HUES48 (cell line): ENCODE data around the gene RAD51B.
"Not testable (repeated sequence)": the region's sequence is repeated elsewhere in the genome, so short reads cannot be mapped to it uniquely, and the experiment has no call there.

Source experiments
- H3K27ac ChIP-seq: one replicate; pipeline ENCODE4 v1.7.0; 2013; ENCODE audit warnings: low read depth, low read length, inconsistent platforms
- H3K27me3 ChIP-seq: 2 replicates; pipeline ENCODE4 v1.6.1; 2013; ENCODE audit warnings: mild to moderate bottlenecking, low read length; ENCODE audit not compliant: control insufficient read depth, insufficient read depth
- H3K36me3 ChIP-seq: 2 replicates; pipeline ENCODE4 v1.6.1; 2013; ENCODE audit warnings: low read length; ENCODE audit not compliant: control insufficient read depth, insufficient read depth
- H3K4me1 ChIP-seq: 2 replicates; pipeline ENCODE4 v1.6.1; 2013; ENCODE audit warnings: mild to moderate bottlenecking, low read length; ENCODE audit not compliant: control insufficient read depth, insufficient read depth
- H3K4me3 ChIP-seq: 2 replicates; pipeline ENCODE4 v1.5.1; 2013; ENCODE audit warnings: mild to moderate bottlenecking, low read depth, low read length
- H3K9ac ChIP-seq: 2 replicates; pipeline ENCODE4 v1.6.1; 2013; ENCODE audit warnings: mild to moderate bottlenecking, low read depth, low read length, moderate library complexity
- H3K9me3 ChIP-seq: 2 replicates; pipeline ENCODE4 v1.6.1; 2013; ENCODE audit warnings: low read length; ENCODE audit not compliant: control insufficient read depth, insufficient read depth

Gene RAD51B

DNA sequence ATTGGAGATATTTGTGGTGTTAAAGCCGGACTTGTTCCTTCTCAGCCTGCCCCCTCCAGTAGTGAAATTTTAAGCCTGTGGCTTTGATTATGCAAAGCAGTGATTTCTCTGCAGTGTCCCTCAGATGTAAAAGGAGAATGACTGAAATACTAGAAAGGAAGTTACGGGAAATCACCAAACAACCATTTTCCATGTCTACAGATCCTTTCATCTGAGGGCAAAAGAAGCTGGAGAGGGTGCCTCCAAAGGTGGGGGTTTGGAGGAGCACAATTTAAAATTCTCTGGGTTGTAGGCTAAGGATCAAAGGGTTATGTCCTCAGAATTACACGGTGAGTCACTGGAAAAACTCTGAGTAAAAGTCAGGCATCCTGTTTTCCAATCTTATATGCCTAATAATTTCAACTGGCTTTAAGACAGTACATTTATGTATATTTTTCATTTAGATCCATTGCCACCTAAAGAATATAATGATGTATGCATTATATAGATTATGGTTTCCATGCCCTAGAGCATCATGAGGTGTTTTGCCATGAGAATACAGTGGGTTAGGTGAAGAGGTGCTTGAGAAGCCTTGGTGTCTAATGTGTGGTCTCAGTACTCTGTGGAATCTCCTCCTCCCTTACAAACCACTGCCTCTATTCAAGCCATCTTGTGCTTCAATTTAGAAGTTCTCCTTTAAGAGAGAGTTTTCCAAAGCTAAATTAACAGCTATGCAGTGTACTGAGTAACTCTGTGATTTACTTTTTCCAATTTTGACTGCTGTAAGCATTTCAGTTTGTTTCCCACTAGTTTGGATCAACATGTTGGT, 362.1 kb downstream of the RAD51B start:
- H3K36me3 ChIP-seq = no peaks in the 10 kb centered on the region
- H3K9ac ChIP-seq = no peak overlapping the region
- no peaks in the 10 kb centered on the region for H3K27me3 ChIP-seq
- no peak overlapping the region for H3K4me3 ChIP-seq
- no peaks in the 10 kb centered on the region for H3K9me3 ChIP-seq
- no peak overlapping the region for H3K27ac ChIP-seq
- H3K4me1 ChIP-seq = peaks cover 24% of the 10 kb centered on the region

GRCh38 chr14:68182492-68182891, 362.9 kb downstream of the RAD51B start:
- Histone ChIP-seq H3K9me3 (no peaks in the 10 kb centered on the region), H3K27me3 (no peaks in the 10 kb centered on the region), H3K9ac (no peak overlapping the region), H3K4me3 (no peak overlapping the region), H3K4me1 (peaks cover 24% of the 10 kb centered on the region), H3K36me3 (no peaks in the 10 kb centered on the region), H3K27ac (no peak overlapping the region)

DNA sequence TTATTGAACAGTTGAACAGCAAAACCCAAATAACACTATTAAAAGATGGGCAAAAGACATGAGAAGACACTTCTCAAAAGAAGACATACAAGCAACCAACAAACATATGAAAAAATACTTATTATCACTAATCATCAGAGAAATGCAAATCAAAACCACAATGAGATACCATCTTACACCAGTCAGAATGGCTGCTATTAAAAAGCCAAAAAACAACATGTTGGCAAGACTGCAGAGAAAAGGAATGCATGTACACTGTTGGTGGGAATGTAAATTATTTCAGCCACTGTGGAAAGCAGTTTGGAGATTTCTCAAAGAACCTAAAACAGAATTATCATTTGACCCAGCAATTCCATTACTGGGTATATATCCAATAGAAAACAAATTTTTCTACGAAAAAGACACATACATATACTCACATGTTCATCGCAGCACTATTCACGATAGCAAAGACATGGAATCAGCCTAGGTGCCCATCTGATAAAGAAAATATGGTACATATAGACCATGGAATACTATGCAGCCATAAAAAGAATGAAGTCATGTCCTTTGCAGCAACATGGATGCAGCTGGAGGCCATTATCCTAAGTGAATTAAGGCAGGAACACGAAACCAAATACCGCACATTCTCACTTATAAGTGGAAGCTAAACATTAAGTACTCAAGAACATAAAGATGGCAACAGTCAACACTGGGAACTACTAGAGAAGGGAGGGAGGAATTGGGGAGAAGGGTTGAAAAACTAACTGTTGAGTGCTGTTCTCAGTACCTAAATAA, 367.1 kb downstream of the RAD51B start:
- H3K36me3 ChIP-seq, H3K9ac ChIP-seq, H3K27ac ChIP-seq, H3K9me3 ChIP-seq, H3K27me3 ChIP-seq, H3K4me1 ChIP-seq, H3K4me3 ChIP-seq: not testable (repeated sequence)

GRCh38 chr14:68188174-68188573, 368.6 kb downstream of the RAD51B start:
- no peak overlapping the region for H3K27ac ChIP-seq
- H3K9me3 ChIP-seq = no peaks in the 10 kb centered on the region
- peaks cover 9% of the 10 kb centered on the region for H3K4me1 ChIP-seq

GRCh38 chr14:68190032-68190431, 370.5 kb downstream of the RAD51B start:
- Histone ChIP-seq H3K36me3 (no peaks in the 10 kb centered on the region), H3K4me1 (peaks cover 26% of the 10 kb centered on the region), H3K27me3 (no peaks in the 10 kb centered on the region), H3K9me3 (no peaks in the 10 kb centered on the region), H3K27ac (no peak overlapping the region), H3K9ac (no peak overlapping the region), H3K4me3 (no peak overlapping the region)

More at GRCh38 chr14:68188174-68188573, 368.6 kb downstream of the RAD51B start:
- H3K4me3 ChIP-seq = no peak overlapping the region
- no peaks in the 10 kb centered on the region for H3K27me3 ChIP-seq
- no peak overlapping the region for H3K9ac ChIP-seq
- no peaks in the 10 kb centered on the region for H3K36me3 ChIP-seq

GRCh38 chr14:68191567-68192321, 372.2 kb downstream of the RAD51B start:
- H3K36me3 ChIP-seq = no peaks in the 10 kb centered on the region
- H3K9me3 ChIP-seq = no peaks in the 10 kb centered on the region
- no peak overlapping the region for H3K9ac ChIP-seq
- H3K27me3 ChIP-seq = no peaks in the 10 kb centered on the region
- no peak overlapping the region for H3K4me3 ChIP-seq
- H3K4me1 ChIP-seq = peaks cover 29% of the 10 kb centered on the region
- no peak overlapping the region for H3K27ac ChIP-seq

GRCh38 chr14:68192935-68193334, 373.4 kb downstream of the RAD51B start:
- no peaks in the 10 kb centered on the region for H3K27me3 ChIP-seq
- no peak overlapping the region for H3K9ac ChIP-seq
- no peaks in the 10 kb centered on the region for H3K36me3 ChIP-seq
- H3K9me3 ChIP-seq = no peaks in the 10 kb centered on the region
- no peak overlapping the region for H3K4me3 ChIP-seq
- H3K27ac ChIP-seq = no peak overlapping the region
- peaks cover 41% of the 10 kb centered on the region for H3K4me1 ChIP-seq

DNA sequence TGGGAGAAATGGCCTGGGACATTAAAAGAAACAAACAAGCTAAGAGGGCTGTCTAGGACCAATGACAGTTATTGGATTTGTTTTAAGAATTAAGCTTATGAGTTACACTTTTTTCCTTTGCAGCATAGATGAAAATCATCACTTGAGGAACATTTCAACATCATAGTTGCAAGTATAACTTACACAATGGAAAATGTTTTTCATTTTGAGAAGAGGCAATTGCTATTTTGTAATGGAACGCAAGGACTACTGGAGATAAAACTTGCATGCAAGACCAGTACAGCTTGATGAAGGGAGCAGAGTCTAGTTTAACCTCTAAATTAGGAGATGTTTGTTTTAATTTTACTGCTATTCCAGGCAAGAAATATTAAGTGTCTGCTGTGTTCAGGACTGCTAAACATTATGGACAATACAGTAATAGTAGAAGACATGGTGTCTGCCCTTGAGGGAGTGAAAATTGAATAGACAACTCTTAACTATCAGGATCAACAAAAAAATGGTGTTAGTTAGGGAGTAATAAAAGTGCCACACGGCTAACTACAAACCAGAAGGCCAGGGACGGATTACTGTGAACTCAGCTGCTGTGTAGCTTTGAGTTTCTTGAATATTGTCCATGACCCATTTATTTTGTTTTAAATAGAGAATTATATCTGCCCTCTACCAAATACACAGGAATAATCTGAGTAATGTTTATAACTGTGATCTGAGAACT, 374.5 kb downstream of the RAD51B start:
- peak overlapping the region; percentile 68 for H3K27ac ChIP-seq
- no peaks in the 10 kb centered on the region for H3K9me3 ChIP-seq

GRCh38 chr14:68195126-68195525, 375.5 kb downstream of the RAD51B start:
- no peak overlapping the region for H3K9ac ChIP-seq
- peak overlapping the region; percentile 83 for H3K27ac ChIP-seq
- no peaks in the 10 kb centered on the region for H3K9me3 ChIP-seq
- no peaks in the 10 kb centered on the region for H3K27me3 ChIP-seq
- H3K36me3 ChIP-seq = no peaks in the 10 kb centered on the region
- peaks cover 60% of the 10 kb centered on the region for H3K4me1 ChIP-seq
- H3K4me3 ChIP-seq = no peak overlapping the region

More for the DNA sequence above, 374.5 kb downstream of the RAD51B start:
- no peaks in the 10 kb centered on the region for H3K36me3 ChIP-seq
- no peaks in the 10 kb centered on the region for H3K27me3 ChIP-seq
- peaks cover 50% of the 10 kb centered on the region for H3K4me1 ChIP-seq
- H3K9ac ChIP-seq = no peak overlapping the region
- H3K4me3 ChIP-seq = no peak overlapping the region

- peaks cover 50% of the 10 kb centered on the region for H3K4me1 ChIP-seq
- H3K9ac ChIP-seq = no peak overlapping the region
- no peaks in the 10 kb centered on the region for H3K9me3 ChIP-seq
- no peak overlapping the region for H3K4me3 ChIP-seq
- H3K36me3 ChIP-seq = no peaks in the 10 kb centered on the region
- peak overlapping the region; percentile 65 for H3K27ac ChIP-seq
- H3K27me3 ChIP-seq = no peaks in the 10 kb centered on the region
Observed at GRCh38 chr14:68198713-68199495, 379.3 kb downstream of the RAD51B start.
